Natural killer cell (primary cell): ENCODE data around the gene SMARCB1. TPM values are rescaled to one million over a fixed set of nuclear protein-coding genes. Genes with fewer than 3 reads are reported as not detected.

Source experiments
- ATAC-seq, 3 donors: fragments of 150-1000 bp in 2 of 3; fragments of 200-7000 bp in 1 of 3; cut with Tn5 transposase; 1 replicate in 1 of 3; 2 replicates in 2 of 3; pipeline ENCODE4 v1.10.0; 2021; ENCODE audit warnings: mild to moderate bottlenecking in 2 of 3, moderate library complexity in 2 of 3
- DNase-seq, 2 donors: peaks; one replicate each; pipeline versions ENCODE4 v3.0.0 to v3.0.0-alpha.2; 2013 to 2021; ENCODE audit warnings: mixed read lengths in 1 of 2
- H3K27ac ChIP-seq: one replicate; pipeline ENCODE4 v1.5.1; 2013; ENCODE audit warnings: mild to moderate bottlenecking, low read length
- H3K27me3 ChIP-seq: one replicate; pipeline ENCODE4 v1.6.1; 2013; ENCODE audit warnings: low read length; ENCODE audit not compliant: control insufficient read depth, insufficient read depth
- H3K36me3 ChIP-seq: one replicate; pipeline ENCODE4 v1.6.1; 2013; ENCODE audit warnings: low read length; ENCODE audit not compliant: control insufficient read depth, insufficient read depth
- H3K4me1 ChIP-seq: one replicate; pipeline ENCODE4 v1.6.1; 2013; ENCODE audit warnings: low read length; ENCODE audit not compliant: control insufficient read depth, insufficient read depth
- H3K4me3 ChIP-seq: one replicate; pipeline ENCODE4 v1.5.1; 2013; ENCODE audit warnings: low read length
- H3K9me3 ChIP-seq: one replicate; pipeline ENCODE4 v1.6.1; 2013; ENCODE audit warnings: low read length; ENCODE audit not compliant: control insufficient read depth, insufficient read depth
- H3K27ac Mint-ChIP-seq, 2 donors: one replicate each; pipeline ENCODE4 v1.8.0; 2022; ENCODE audit warnings: mild to moderate bottlenecking in 2 of 2, mixed read lengths in 2 of 2, moderate library complexity in 1 of 2
- H3K27me3 Mint-ChIP-seq, 2 donors: one replicate each; pipeline ENCODE4 v1.8.0; 2022; ENCODE audit warnings: low read depth in 2 of 2, mixed read lengths in 2 of 2
- H3K36me3 Mint-ChIP-seq: one replicate; pipeline ENCODE4 v1.8.0; 2022; ENCODE audit warnings: mixed read lengths
- H3K4me1 Mint-ChIP-seq, 2 donors: one replicate each; pipeline ENCODE4 v1.8.0; 2022; ENCODE audit warnings: mixed read lengths in 2 of 2
- H3K4me3 Mint-ChIP-seq: one replicate; pipeline ENCODE4 v1.8.0; 2022; ENCODE audit warnings: mild to moderate bottlenecking, moderate library complexity, mixed read lengths
- H3K9me3 Mint-ChIP-seq, 2 donors: one replicate each; pipeline ENCODE4 v1.8.0; 2022; ENCODE audit warnings: mixed read lengths in 2 of 2
- CTCF ChIP-seq: fragments of 200-600 bp; IDR thresholded peaks from one replicate; pipeline ENCODE4 v1.8.0; 2022; ENCODE audit warnings: antibody characterized with exemption
- WGBS: methylation state at CpG from one replicate; pipeline ENCODE4 v1.1.7; 2013; ENCODE audit warnings: missing lambda C conversion rate; ENCODE audit not compliant: insufficient coverage; 5-methylcytosine and 5-hydroxymethylcytosine counted together
- intact Hi-C: fragments of 100-400 bp; cut with micrococcal nuclease; formaldehyde crosslinking; loops from one replicate; pipeline ENCODE4 v1.14.2; 2022
- total RNA-seq, 4 donors: library from RNA; stranded (reverse); fragments of 120-200 nt in 1 of 4; gene quantifications; one replicate each; pipeline versions ENCODE4 v1.2.3 to v1.2.4, GENCODE V29; 2013 to 2022

Gene SMARCB1
- total RNA-seq, 3 donors from 2014 or later (not counting 1 experiment from before 2014, with no cell fraction given): 56.3 to 76.9 (median 69.8) TPM

- H3K4me3 ChIP-seq: no peak overlapping the region
- no peaks in the 10 kb centered on the region for H3K36me3 ChIP-seq
- H3K27ac ChIP-seq: no peak overlapping the region
- no peaks in the 10 kb centered on the region for H3K27me3 ChIP-seq
- no peaks in the 10 kb centered on the region for H3K9me3 Mint-ChIP-seq
- 75% methylated on average over 3 of the region's 3 CpGs for WGBS
- DNase-seq (no peak), ATAC-seq (no peak)
- H3K27me3 Mint-ChIP-seq: no peaks in the 10 kb centered on the region
- no peak for TF ChIP-seq CTCF
- no peaks in the 10 kb centered on the region for H3K9me3 ChIP-seq
- no peaks in the 10 kb centered on the region for H3K36me3 Mint-ChIP-seq
- peaks cover 21% of the 10 kb centered on the region for H3K4me1 ChIP-seq
- no peak overlapping the region for H3K27ac Mint-ChIP-seq
- intact Hi-C loops: no loop called here
- H3K4me1 Mint-ChIP-seq: peaks cover 0 to 14% of the 10 kb centered on the region in 2 donors
- H3K4me3 Mint-ChIP-seq: no peak overlapping the region
Measured at GRCh38 chr22:23775779-23776375, 10.9 kb upstream of the SMARCB1 start.

GRCh38 chr22:23777776-23778576 is 8.8 kb upstream of the SMARCB1 start:
- Mint-ChIP-seq H3K27ac (no peak overlapping the region), H3K36me3 (no peaks in the 10 kb centered on the region), H3K9me3 (no peaks in the 10 kb centered on the region), H3K4me3 (no peak overlapping the region), H3K27me3 (no peaks in the 10 kb centered on the region), H3K4me1 (peaks cover 0 to 7% of the 10 kb centered on the region in 2 donors)
- intact Hi-C loops: no loop called here
- Histone ChIP-seq H3K9me3 (no peaks in the 10 kb centered on the region), H3K27ac (no peak overlapping the region), H3K36me3 (no peaks in the 10 kb centered on the region), H3K4me3 (no peak overlapping the region), H3K27me3 (no peaks in the 10 kb centered on the region), H3K4me1 (peaks cover 3% of the 10 kb centered on the region)
- 88% methylated on average over 11 of the region's 11 CpGs for WGBS
- no peak for DNase-seq
- ATAC-seq: no peak
- TF ChIP-seq CTCF: no peak

- Histone ChIP-seq H3K36me3 (no peaks in the 10 kb centered on the region), H3K27me3 (no peaks in the 10 kb centered on the region), H3K9me3 (no peaks in the 10 kb centered on the region), H3K4me1 (peaks cover 5% of the 10 kb centered on the region), H3K4me3 (no peak overlapping the region), H3K27ac (no peak overlapping the region)
- intact Hi-C loops: no loop called here
- Mint-ChIP-seq H3K27ac (no peak overlapping the region), H3K27me3 (no peaks in the 10 kb centered on the region), H3K36me3 (no peaks in the 10 kb centered on the region), H3K9me3 (no peaks in the 10 kb centered on the region), H3K4me3 (no peak overlapping the region), H3K4me1 (peaks cover 0 to 1% of the 10 kb centered on the region in 2 donors)
- no peak for TF ChIP-seq CTCF
- 82% methylated on average over 3 of the region's 3 CpGs for whole genome bisulfite sequencing
- ATAC-seq: no peak
- no peak for DNase-seq
Measured at GRCh38 chr22:23778577-23778900, 8.2 kb upstream of the SMARCB1 start.
